ENCODE measurements around the gene GLI1.
A peak's percentile ranks its signal among the peaks of the same experiment; 100 is the strongest.
"Not testable (repeated sequence)": the region's sequence is repeated elsewhere in the genome, so short reads cannot be mapped to it uniquely, and the experiment has no call there.

The GLI1 gene

DNA sequence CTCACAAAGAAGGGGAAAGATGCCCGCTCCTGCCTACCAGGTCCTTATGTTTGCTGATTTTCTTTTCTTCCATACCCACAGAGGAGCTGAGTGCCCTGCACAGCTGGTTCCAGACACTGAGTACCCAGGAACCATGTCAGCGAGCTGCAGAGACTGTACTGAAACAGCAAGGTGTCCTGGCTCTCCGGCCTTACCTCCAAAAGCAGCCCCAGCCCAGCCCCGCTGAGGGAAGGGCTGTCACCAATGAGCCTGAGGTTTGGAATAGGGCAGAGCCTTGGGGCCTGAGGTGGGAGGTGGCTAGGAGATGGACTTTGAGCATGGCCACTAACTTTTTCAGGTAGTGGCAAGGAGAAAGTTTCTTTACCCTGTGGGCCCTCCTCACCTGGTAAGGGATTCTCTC lies 30.5 kb downstream of the GLI1 start:
- no peak for TF ChIP-seq CTCF (IDR thresholded peaks at IDR 0.05; ENCODE audit: control insufficient read depth, extremely low read depth, insufficient read depth)
- H3K4me3 ChIP-seq (ENCODE audit: low read depth, low read length), result no peak overlapping the region
- DNase-seq (ENCODE audit: low read depth), result no peak

GRCh38 chr12:57491393-57492280 lies 32.1 kb downstream of the GLI1 start:
- TF ChIP-seq CTCF (IDR thresholded peaks at IDR 0.05; ENCODE audit: control insufficient read depth, extremely low read depth, insufficient read depth), result peak; percentile 26; the same call in 1 of the 2 replicates
- no peak for DNase-seq (ENCODE audit: low read depth)
- no peak overlapping the region for H3K4me3 ChIP-seq (ENCODE audit: low read depth, low read length)

- not testable (repeated sequence) for DNase-seq (ENCODE audit: low read depth); H3K4me3 ChIP-seq (ENCODE audit: low read depth, low read length)
Observed at GRCh38 chr12:57495051-57495701, 35.6 kb downstream of the GLI1 start.

- no peak for DNase-seq (ENCODE audit: low read depth)
- TF ChIP-seq CTCF (IDR thresholded peaks at IDR 0.05; ENCODE audit: control insufficient read depth, extremely low read depth, insufficient read depth), result no peak
- no peak overlapping the region for H3K4me3 ChIP-seq (ENCODE audit: low read depth, low read length)
Observed at GRCh38 chr12:57496822-57497221, 37.2 kb downstream of the GLI1 start.

- no peak for DNase-seq (ENCODE audit: low read depth)
- TF ChIP-seq CTCF (IDR thresholded peaks at IDR 0.05; ENCODE audit: control insufficient read depth, extremely low read depth, insufficient read depth), result no peak
- no peak overlapping the region for H3K4me3 ChIP-seq (ENCODE audit: low read depth, low read length)
Observed at GRCh38 chr12:57497223-57498131, 37.9 kb downstream of the GLI1 start.

GRCh38 chr12:57498132-57498502 lies 38.5 kb downstream of the GLI1 start:
- no peak for TF ChIP-seq CTCF (IDR thresholded peaks at IDR 0.05; ENCODE audit: control insufficient read depth, extremely low read depth, insufficient read depth)
- H3K4me3 ChIP-seq (ENCODE audit: low read depth, low read length), result no peak overlapping the region
- DNase-seq (ENCODE audit: low read depth), result no peak

DNA sequence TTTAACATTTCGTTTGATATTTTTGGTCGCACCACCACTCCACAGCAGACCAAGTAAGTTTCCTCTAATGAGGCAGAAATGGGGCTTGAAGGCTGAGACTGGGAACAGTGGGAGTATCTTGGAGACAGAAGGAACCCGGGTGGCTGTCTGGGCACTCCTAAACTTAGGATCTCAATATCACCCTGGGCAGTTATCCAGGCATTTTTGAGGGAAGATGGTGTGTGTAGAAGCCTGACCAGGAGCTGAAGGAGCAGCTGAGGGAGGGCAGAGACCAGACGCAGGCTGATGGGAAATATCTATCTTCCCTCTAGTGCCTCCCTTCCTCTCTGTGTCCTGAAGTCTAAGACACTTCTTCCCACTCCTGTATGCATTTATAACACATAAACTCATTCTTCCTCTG lies 39.0 kb downstream of the GLI1 start:
- no peak overlapping the region for H3K4me3 ChIP-seq (ENCODE audit: low read depth, low read length)
- TF ChIP-seq CTCF (IDR thresholded peaks at IDR 0.05; ENCODE audit: control insufficient read depth, extremely low read depth, insufficient read depth), result no peak
- no peak for DNase-seq (ENCODE audit: low read depth)

Measured in LNCaP clone FGC (cell line).